HepG2 (cell line): ENCODE data around the gene PLEKHG5. TPM values are rescaled to one million over a fixed set of nuclear protein-coding genes. Genes with fewer than 3 reads are reported as not detected.

ENCODE experiments used
- KMT2A ChIP-seq: sonication (generic); formaldehyde crosslinking; IDR thresholded peaks from 2 replicates; pipeline ENCODE4 v1.4.0; 2020; ENCODE audit warnings: missing genetic modification reagents
- MYC ChIP-seq: sonication (generic); formaldehyde crosslinking; IDR thresholded peaks from 2 replicates; pipeline ENCODE4 v1.9.0; 2021; ENCODE audit warnings: missing genetic modification reagents, borderline replicate concordance
- PTBP1 ChIP-seq: fragments of 200-400 bp; formaldehyde crosslinking; IDR thresholded peaks from 2 replicates; pipeline ENCODE4 v1.6.1; 2018; ENCODE audit warnings: low read length, low read depth; ENCODE audit not compliant: poor library complexity, severe bottlenecking
- RBAK ChIP-seq: sonication (generic); formaldehyde crosslinking; IDR thresholded peaks from 2 replicates; pipeline ENCODE4 v1.5.1; 2020; ENCODE audit warnings: mild to moderate bottlenecking, missing genetic modification reagents
- SAFB2 ChIP-seq: sonication (generic); formaldehyde crosslinking; IDR thresholded peaks from 2 replicates; pipeline ENCODE4 v1.5.1; 2020; ENCODE audit warnings: missing genetic modification reagents, low read depth, mild to moderate bottlenecking, borderline replicate concordance
- SOX13 ChIP-seq, 3 experiments: fragments of 450-650 bp in 1 of 3; sonication (generic) in 1 of 3; formaldehyde crosslinking in 1 of 3; IDR thresholded peaks in 2 of 3; conservative IDR thresholded peaks in 1 of 3; 2 replicates each; pipeline versions ENCODE4 v1.5.0 to v1.6.1; 2016 to 2020; ENCODE audit warnings: antibody characterized with exemption in 1 of 3, mild to moderate bottlenecking in 1 of 3, missing compliant biosample characterization in 1 of 3, missing genetic modification reagents in 1 of 3, moderate library complexity in 1 of 3
- ZBTB1 ChIP-seq: sonication (generic); formaldehyde crosslinking; IDR thresholded peaks from 2 replicates; pipeline ENCODE4 v1.4.0; 2020; ENCODE audit warnings: missing genetic modification reagents, borderline replicate concordance
- ZNF101 ChIP-seq: sonication (generic); formaldehyde crosslinking; IDR thresholded peaks from 2 replicates; pipeline ENCODE4 v1.4.0; 2020; ENCODE audit warnings: mild to moderate bottlenecking, low read depth, missing genetic modification reagents, borderline replicate concordance
- ZNF350 ChIP-seq: sonication (generic); formaldehyde crosslinking; IDR thresholded peaks from 2 replicates; pipeline ENCODE4 v1.4.0; 2020; ENCODE audit warnings: mild to moderate bottlenecking, low read depth, missing genetic modification reagents, borderline replicate concordance
- polyA plus RNA-seq, 8 experiments: library from polyadenylated mRNA; depleted of rRNA in 3 of 8; stranded (reverse) in 7 of 8; unstranded in 1 of 8; fragments of >200 nt; fragmentation: Illumina TruSeq in 4 of 8; extraction: Trizol in 4 of 8; gene quantifications; 2 replicates each; pipeline versions ENCODE4 v1.2.1 to v1.2.3, GENCODE V29; 2011 to 2016; ENCODE audit warnings: low read depth in 4 of 8, missing spikeins in 1 of 8, mixed read lengths in 1 of 8; ENCODE audit not compliant: insufficient read depth in 1 of 8
- total RNA-seq, 5 experiments: library from RNA; depleted of rRNA; stranded (reverse); fragments of >200 nt; fragmentation: Illumina TruSeq; extraction: Trizol; gene quantifications; 2 replicates each; pipeline ENCODE4 v1.2.3, GENCODE V29; 2016; ENCODE audit warnings: low read depth in 1 of 5
- TF ChIP-seq, protein P1 (sequence below): sonication (generic); formaldehyde crosslinking; IDR thresholded peaks from 2 replicates; pipeline ENCODE4 v1.5.0; 2020; ENCODE audit warnings: mild to moderate bottlenecking, missing genetic modification reagents
- TF ChIP-seq, protein P2 (sequence below): sonication (generic); formaldehyde crosslinking; IDR thresholded peaks from 2 replicates; pipeline ENCODE4 v1.9.0; 2022; ENCODE audit warnings: low read depth, missing genetic modification reagents
- TF ChIP-seq, protein P3 (sequence below): sonication (generic); formaldehyde crosslinking; IDR thresholded peaks from 2 replicates; pipeline ENCODE4 v1.8.1; 2023; ENCODE audit warnings: mild to moderate bottlenecking, moderate library complexity, missing genetic modification reagents
- TF ChIP-seq, protein P4 (sequence below): sonication (generic); formaldehyde crosslinking; IDR thresholded peaks from 2 replicates; pipeline ENCODE4 v1.4.0; 2020; ENCODE audit warnings: missing genetic modification reagents
- TF ChIP-seq, protein P5 (sequence below), 2 experiments: fragments of 450-650 bp in 1 of 2; sonication (generic) in 1 of 2; formaldehyde crosslinking; IDR thresholded peaks; 2 replicates each; pipeline versions ENCODE4 v1.5.0 to v1.8.0; 2020 to 2022; ENCODE audit warnings: mild to moderate bottlenecking in 1 of 2, missing genetic modification reagents in 1 of 2

Gene PLEKHG5
- total and polyA plus RNA-seq, 2 of the 13 experiments (the other 11 are each of a cell fraction or from before 2014, with no cell fraction given), result 1.9 to 3.5 TPM

DNA sequence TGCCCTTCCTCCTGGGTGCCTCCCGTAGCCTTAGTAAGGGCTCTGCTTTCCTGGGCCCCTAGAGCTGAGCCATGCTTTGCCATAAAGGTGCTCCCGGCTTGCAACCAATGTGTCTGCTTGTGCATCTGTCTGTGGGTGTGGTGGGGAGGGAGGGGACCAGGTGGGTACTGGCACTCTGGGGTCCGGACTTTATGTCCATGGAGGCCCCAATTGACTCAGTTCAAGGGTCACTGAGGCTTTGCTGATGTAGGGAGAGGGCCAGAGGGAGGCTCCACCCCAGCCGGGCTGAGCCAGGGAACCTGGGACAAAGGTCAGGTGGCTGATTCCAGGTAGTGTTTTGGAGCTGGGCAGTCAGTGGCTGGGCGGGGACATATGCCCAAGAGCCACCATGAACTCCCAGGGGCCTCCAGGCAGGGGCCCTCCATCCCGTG, 40.5 kb downstream of the PLEKHG5 start (continued):
- TF ChIP-seq ZNF350, result 0 out of 2 replicates have a peak, but pooled peaks have one; percentile 35
- no peak for TF ChIP-seq SAFB2 (CRISPR knock-in tag)
- peak; percentile 60 for TF ChIP-seq MYC (CRISPR knock-in tag)
- TF ChIP-seq, protein P1, sequence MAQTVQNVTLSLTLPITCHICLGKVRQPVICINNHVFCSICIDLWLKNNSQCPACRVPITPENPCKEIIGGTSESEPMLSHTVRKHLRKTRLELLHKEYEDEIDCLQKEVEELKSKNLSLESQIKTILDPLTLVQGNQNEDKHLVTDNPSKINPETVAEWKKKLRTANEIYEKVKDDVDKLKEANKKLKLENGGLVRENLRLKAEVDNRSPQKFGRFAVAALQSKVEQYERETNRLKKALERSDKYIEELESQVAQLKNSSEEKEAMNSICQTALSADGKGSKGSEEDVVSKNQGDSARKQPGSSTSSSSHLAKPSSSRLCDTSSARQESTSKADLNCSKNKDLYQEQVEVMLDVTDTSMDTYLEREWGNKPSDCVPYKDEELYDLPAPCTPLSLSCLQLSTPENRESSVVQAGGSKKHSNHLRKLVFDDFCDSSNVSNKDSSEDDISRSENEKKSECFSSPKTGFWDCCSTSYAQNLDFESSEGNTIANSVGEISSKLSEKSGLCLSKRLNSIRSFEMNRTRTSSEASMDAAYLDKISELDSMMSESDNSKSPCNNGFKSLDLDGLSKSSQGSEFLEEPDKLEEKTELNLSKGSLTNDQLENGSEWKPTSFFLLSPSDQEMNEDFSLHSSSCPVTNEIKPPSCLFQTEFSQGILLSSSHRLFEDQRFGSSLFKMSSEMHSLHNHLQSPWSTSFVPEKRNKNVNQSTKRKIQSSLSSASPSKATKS (CRISPR knock-in tag), result no peak
- TF ChIP-seq, protein P2, sequence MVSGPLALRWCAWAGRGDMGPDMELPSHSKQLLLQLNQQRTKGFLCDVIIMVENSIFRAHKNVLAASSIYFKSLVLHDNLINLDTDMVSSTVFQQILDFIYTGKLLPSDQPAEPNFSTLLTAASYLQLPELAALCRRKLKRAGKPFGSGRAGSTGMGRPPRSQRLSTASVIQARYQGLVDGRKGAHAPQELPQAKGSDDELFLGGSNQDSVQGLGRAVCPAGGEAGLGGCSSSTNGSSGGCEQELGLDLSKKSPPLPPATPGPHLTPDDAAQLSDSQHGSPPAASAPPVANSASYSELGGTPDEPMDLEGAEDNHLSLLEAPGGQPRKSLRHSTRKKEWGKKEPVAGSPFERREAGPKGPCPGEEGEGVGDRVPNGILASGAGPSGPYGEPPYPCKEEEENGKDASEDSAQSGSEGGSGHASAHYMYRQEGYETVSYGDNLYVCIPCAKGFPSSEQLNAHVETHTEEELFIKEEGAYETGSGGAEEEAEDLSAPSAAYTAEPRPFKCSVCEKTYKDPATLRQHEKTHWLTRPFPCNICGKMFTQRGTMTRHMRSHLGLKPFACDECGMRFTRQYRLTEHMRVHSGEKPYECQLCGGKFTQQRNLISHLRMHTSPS (CRISPR knock-in tag), result peak; percentile 83; the same call in 1 of the 2 replicates
- no peak for TF ChIP-seq KMT2A (CRISPR knock-in tag)
- no peak for TF ChIP-seq RBAK (CRISPR knock-in tag)
- TF ChIP-seq, protein P3, sequence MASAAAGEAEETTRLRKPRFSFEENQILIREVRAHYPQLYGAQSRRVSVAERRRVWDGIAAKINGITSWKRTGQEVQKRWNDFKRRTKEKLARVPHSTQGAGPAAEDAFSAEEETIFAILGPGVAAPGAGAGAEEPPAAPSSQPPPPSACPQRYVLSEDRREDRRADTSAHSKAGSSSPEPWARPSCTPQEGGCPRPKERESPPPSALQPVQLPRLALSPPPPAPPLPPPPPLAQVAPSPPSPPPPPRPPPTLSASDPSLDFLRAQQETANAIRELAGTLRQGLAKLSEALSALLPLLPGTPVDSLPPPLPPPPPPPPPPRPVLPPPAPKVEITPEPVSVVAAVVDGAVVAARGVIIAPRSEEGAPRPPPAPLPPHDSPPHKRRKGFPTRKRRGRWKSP (CRISPR knock-in tag), result 0 out of 2 replicates have a peak, but pooled peaks have one; percentile 48
- TF ChIP-seq ZNF101 (CRISPR knock-in tag), result no peak
- TF ChIP-seq, protein P4, sequence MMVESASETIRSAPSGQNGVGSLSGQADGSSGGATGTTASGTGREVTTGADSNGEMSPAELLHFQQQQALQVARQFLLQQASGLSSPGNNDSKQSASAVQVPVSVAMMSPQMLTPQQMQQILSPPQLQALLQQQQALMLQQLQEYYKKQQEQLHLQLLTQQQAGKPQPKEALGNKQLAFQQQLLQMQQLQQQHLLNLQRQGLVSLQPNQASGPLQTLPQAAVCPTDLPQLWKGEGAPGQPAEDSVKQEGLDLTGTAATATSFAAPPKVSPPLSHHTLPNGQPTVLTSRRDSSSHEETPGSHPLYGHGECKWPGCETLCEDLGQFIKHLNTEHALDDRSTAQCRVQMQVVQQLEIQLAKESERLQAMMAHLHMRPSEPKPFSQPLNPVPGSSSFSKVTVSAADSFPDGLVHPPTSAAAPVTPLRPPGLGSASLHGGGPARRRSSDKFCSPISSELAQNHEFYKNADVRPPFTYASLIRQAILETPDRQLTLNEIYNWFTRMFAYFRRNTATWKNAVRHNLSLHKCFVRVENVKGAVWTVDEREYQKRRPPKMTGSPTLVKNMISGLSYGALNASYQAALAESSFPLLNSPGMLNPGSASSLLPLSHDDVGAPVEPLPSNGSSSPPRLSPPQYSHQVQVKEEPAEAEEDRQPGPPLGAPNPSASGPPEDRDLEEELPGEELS, result peak; percentile 71
- TF ChIP-seq PTBP1, result no peak
- no peak for TF ChIP-seq ZBTB1 (CRISPR knock-in tag)
- TF ChIP-seq, protein P5, sequence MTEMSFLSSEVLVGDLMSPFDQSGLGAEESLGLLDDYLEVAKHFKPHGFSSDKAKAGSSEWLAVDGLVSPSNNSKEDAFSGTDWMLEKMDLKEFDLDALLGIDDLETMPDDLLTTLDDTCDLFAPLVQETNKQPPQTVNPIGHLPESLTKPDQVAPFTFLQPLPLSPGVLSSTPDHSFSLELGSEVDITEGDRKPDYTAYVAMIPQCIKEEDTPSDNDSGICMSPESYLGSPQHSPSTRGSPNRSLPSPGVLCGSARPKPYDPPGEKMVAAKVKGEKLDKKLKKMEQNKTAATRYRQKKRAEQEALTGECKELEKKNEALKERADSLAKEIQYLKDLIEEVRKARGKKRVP (CRISPR knock-in tag; IDR thresholded peaks at IDR 0.05), result peak in 1 of 2 experiments; percentile 42; a peak in 1 of 4 replicates
- TF ChIP-seq SOX13 (IDR thresholded peaks at IDR 0.05), result no peak
- TF ChIP-seq SOX13 (CRISPR knock-in tag; conservative IDR thresholded peaks at IDR 0.05 in 1 of 2, IDR thresholded peaks at IDR 0.05 in 1 of 2), result peak in 1 of 2 experiments; percentile 70; a peak in 2 of 4 replicates
